Measurements from ENCODE around the gene UBR4.

- TF ChIP-seq EZH2 (IDR thresholded peaks at IDR 0.05; ENCODE audit: borderline replicate concordance) (no peak), CTCF (IDR thresholded peaks at IDR 0.05; ENCODE audit: poor library complexity) (no peak)
These were observed 79.6 kb downstream of the UBR4 start for GRCh38 chr1:19130468-19130867.
